CD14-positive monocyte (primary cell): ENCODE measurements around the gene CDC42EP4. TPM values are rescaled to one million over a fixed set of nuclear protein-coding genes. Genes with fewer than 3 reads are reported as not detected.

Source experiments
- DNase-seq, 3 donors: peaks; one replicate each; pipeline ENCODE4 v3.0.0-alpha.2; 2011 to 2022
- H2AFZ ChIP-seq: 2 replicates; pipeline ENCODE4 v1.6.0; 2012; ENCODE audit warnings: mild to moderate bottlenecking, low read depth, low read length, inconsistent platforms; ENCODE audit not compliant: insufficient read depth, poor library complexity, severe bottlenecking
- H3K27ac ChIP-seq, 2 donors: 1 replicate in 1 of 2; 2 replicates in 1 of 2; pipeline ENCODE4 v1.5.1; 2012 to 2013; ENCODE audit warnings: low read length in 2 of 2, control low read depth in 1 of 2, inconsistent platforms in 1 of 2, low read depth in 1 of 2, mild to moderate bottlenecking in 1 of 2
- H3K27me3 ChIP-seq, 2 donors: one replicate each; pipeline versions ENCODE4 v1.6.0 to v1.6.1; 2011 to 2013; ENCODE audit warnings: low read length in 2 of 2; ENCODE audit not compliant: control insufficient read depth in 2 of 2, insufficient read depth in 2 of 2
- H3K36me3 ChIP-seq, 2 donors: replicated peaks in 1 of 2; 1 replicate in 1 of 2; 2 replicates in 1 of 2; pipeline versions ENCODE4 v1.5.1 to v1.6.1; 2012 to 2013; ENCODE audit warnings: low read length in 2 of 2, control low read depth in 1 of 2, inconsistent platforms in 1 of 2, mild to moderate bottlenecking in 1 of 2; ENCODE audit not compliant: insufficient read depth in 2 of 2, control insufficient read depth in 1 of 2
- H3K4me1 ChIP-seq, 2 donors: 1 replicate in 1 of 2; 2 replicates in 1 of 2; pipeline versions ENCODE4 v1.5.1 to v1.6.1; 2012 to 2013; ENCODE audit warnings: low read length in 2 of 2, control low read depth in 1 of 2, inconsistent platforms in 1 of 2, mild to moderate bottlenecking in 1 of 2, moderate library complexity in 1 of 2; ENCODE audit not compliant: insufficient read depth in 2 of 2, control insufficient read depth in 1 of 2
- H3K4me2 ChIP-seq: replicated peaks from 2 replicates; pipeline ENCODE3; 2012; ENCODE audit warnings: low read length, moderate library complexity, mild to moderate bottlenecking; ENCODE audit not compliant: poor library complexity, severe bottlenecking; ENCODE audit errors: extremely low read depth
- H3K4me3 ChIP-seq, 3 experiments: fragments of 200-600 bp in 1 of 3; sonication (generic) in 1 of 3; replicated peaks in 1 of 3; 1 replicate in 2 of 3; 2 replicates in 1 of 3; pipeline ENCODE4 v1.5.1; 2011 to 2013; ENCODE audit warnings: low read length in 3 of 3, mild to moderate bottlenecking in 3 of 3, control low read depth in 2 of 3, low read depth in 2 of 3, inconsistent platforms in 1 of 3, moderate library complexity in 1 of 3
- H3K79me2 ChIP-seq: 2 replicates; pipeline ENCODE4 v1.6.0; 2012; ENCODE audit warnings: mild to moderate bottlenecking, control low read depth, inconsistent platforms, low read length, moderate library complexity; ENCODE audit not compliant: insufficient read depth
- H3K9ac ChIP-seq: 2 replicates; pipeline ENCODE4 v1.6.0; 2017; ENCODE audit warnings: low read length, mild to moderate bottlenecking; ENCODE audit not compliant: insufficient read depth, poor library complexity, severe bottlenecking
- H3K9me3 ChIP-seq, 2 donors: replicated peaks in 1 of 2; 1 replicate in 1 of 2; 2 replicates in 1 of 2; pipeline versions ENCODE4 v1.5.1 to v1.6.1; 2012 to 2013; ENCODE audit warnings: low read length in 2 of 2, control low read depth in 1 of 2; ENCODE audit not compliant: control insufficient read depth in 1 of 2, insufficient read depth in 1 of 2
- H4K20me1 ChIP-seq: 2 replicates; pipeline ENCODE4 v1.6.0; 2012; ENCODE audit warnings: mild to moderate bottlenecking, low read length, control low read depth, moderate library complexity; ENCODE audit not compliant: insufficient read depth
- H3K27ac Mint-ChIP-seq, 7 donors: one replicate each; pipeline ENCODE4 v1.8.0; 2020; ENCODE audit warnings: mild to moderate bottlenecking in 7 of 7, mixed read lengths in 7 of 7, moderate library complexity in 6 of 7, inconsistent platforms in 2 of 7
- H3K27me3 Mint-ChIP-seq, 3 donors: one replicate each; pipeline ENCODE4 v1.8.0; 2021 to 2022; ENCODE audit warnings: low read depth in 3 of 3, mild to moderate bottlenecking in 3 of 3, mixed read lengths in 3 of 3, moderate library complexity in 3 of 3, inconsistent platforms in 1 of 3
- H3K36me3 Mint-ChIP-seq, 2 donors: one replicate each; pipeline ENCODE4 v1.8.0; 2020; ENCODE audit warnings: mixed read lengths in 2 of 2, inconsistent platforms in 1 of 2, mild to moderate bottlenecking in 1 of 2
- H3K4me1 Mint-ChIP-seq: one replicate; pipeline ENCODE4 v1.8.0; 2020; ENCODE audit warnings: mild to moderate bottlenecking, mixed read lengths
- H3K4me3 Mint-ChIP-seq, 2 donors: one replicate each; pipeline ENCODE4 v1.8.0; 2020; ENCODE audit warnings: mild to moderate bottlenecking in 2 of 2, mixed read lengths in 2 of 2, moderate library complexity in 1 of 2
- H3K9me3 Mint-ChIP-seq, 7 donors: one replicate each; pipeline ENCODE4 v1.8.0; 2020 to 2022; ENCODE audit warnings: mixed read lengths in 7 of 7, mild to moderate bottlenecking in 6 of 7, moderate library complexity in 6 of 7, inconsistent platforms in 2 of 7
- CTCF ChIP-seq: fragments of 200-600 bp; IDR thresholded peaks from one replicate; pipeline ENCODE4 v1.8.0; 2022; ENCODE audit warnings: antibody characterized with exemption, mild to moderate bottlenecking
- WGBS: methylation state at CpG from one replicate; pipeline ENCODE4 v1.1.5; 2013; ENCODE audit warnings: missing lambda C conversion rate; ENCODE audit not compliant: insufficient coverage; 5-methylcytosine and 5-hydroxymethylcytosine counted together
- intact Hi-C, 2 donors: fragments of 100-400 bp; cut with micrococcal nuclease; formaldehyde crosslinking; loops; one replicate each; pipeline versions ENCODE4 v1.15.0 to v1.15.1; 2023
- polyA plus RNA-seq, 3 donors: library from polyadenylated mRNA; depleted of rRNA in 1 of 3; unstranded in 2 of 3; stranded (reverse) in 1 of 3; fragments of 300-500 nt in 2 of 3; fragments of >200 nt in 1 of 3; fragmentation: Illumina TruSeq in 2 of 3; gene quantifications; 1 replicate in 2 of 3; 2 replicates in 1 of 3; pipeline ENCODE4 v1.2.3, GENCODE V29; 2012 to 2021

Gene CDC42EP4
- polyA plus RNA-seq, 3 donors: 6.4 to 12.7 (median 6.6) TPM

DNA sequence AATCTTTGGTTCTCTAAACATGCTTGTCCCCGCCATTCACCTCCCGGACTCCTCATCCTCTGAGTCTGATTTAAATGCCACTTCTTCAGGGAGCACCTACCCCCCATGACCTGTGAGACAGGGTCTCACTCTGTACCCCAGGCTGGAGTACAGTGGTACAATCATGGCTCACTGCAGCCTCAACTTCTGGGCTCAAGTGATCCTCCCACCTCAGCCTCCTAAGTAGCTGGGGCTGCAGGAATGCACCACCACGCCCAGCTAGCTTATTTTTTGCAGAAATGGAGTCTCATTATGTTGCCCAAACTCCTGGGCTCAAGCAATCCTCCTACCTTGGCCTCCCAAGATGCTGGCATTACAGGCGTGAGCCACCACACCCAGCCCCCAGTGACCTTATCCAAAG lies 37.3 kb downstream of the CDC42EP4 start:
- Mint-ChIP-seq H3K27ac (no peak overlapping the region), H3K4me1 (peaks cover 9% of the 10 kb centered on the region), H3K9me3 (peaks cover 0 to 1% (median 0%) of the 10 kb centered on the region in 7 donors), H3K4me3 (no peak overlapping the region), H3K36me3 (no peaks in the 10 kb centered on the region), H3K27me3 (peaks cover 0 to 7% (median 7%) of the 10 kb centered on the region in 3 donors)
- Histone ChIP-seq H3K4me1 (peaks cover 5 to 7% of the 10 kb centered on the region in 2 donors), H3K4me3 (no peak overlapping the region), H3K79me2 (no peaks in the 10 kb centered on the region), H3K4me2 (no peak overlapping the region), H3K27ac (no peak overlapping the region), H2AFZ (no peak overlapping the region), H3K9ac (no peak overlapping the region), H3K27me3 (no peaks in the 10 kb centered on the region), H4K20me1 (no peaks in the 10 kb centered on the region), H3K9me3 (no peaks in the 10 kb centered on the region), H3K36me3 (no peaks in the 10 kb centered on the region)
- no peak for DNase-seq
- TF ChIP-seq CTCF: no peak
- 89% methylated on average over 4 of the region's 4 CpGs for WGBS
- intact Hi-C loops: no loop called here

DNA sequence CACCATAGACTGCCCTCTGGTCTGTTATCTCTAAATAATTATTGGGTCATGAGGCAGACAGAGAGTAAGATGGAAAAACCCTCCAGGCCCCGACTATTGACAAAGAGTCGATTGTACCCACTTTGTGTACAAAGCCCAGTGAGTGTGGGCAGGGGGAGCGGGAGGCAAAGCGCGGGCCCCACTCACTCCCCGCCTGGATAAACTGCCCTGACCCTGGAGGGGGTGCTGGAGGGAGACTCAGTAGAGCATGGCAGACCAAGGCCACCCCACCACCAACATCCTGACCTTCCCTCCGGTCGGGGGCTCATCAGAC lies 38.9 kb downstream of the CDC42EP4 start:
- Histone ChIP-seq H3K9me3 (no peaks in the 10 kb centered on the region), H3K36me3 (no peaks in the 10 kb centered on the region), H3K4me3 (no peak overlapping the region), H3K27me3 (no peaks in the 10 kb centered on the region), H2AFZ (no peak overlapping the region), H3K79me2 (no peaks in the 10 kb centered on the region), H3K4me1 (peaks cover 5 to 7% of the 10 kb centered on the region in 2 donors), H3K27ac (no peak overlapping the region), H3K4me2 (no peak overlapping the region), H3K9ac (no peak overlapping the region), H4K20me1 (no peaks in the 10 kb centered on the region)
- Mint-ChIP-seq H3K27me3 (peaks cover 0 to 7% (median 4%) of the 10 kb centered on the region in 3 donors), H3K9me3 (peaks cover 0 to 1% (median 0%) of the 10 kb centered on the region in 7 donors), H3K36me3 (no peaks in the 10 kb centered on the region), H3K4me1 (peaks cover 9% of the 10 kb centered on the region), H3K4me3 (no peak overlapping the region), H3K27ac (no peak overlapping the region)
- TF ChIP-seq CTCF: no peak
- WGBS: no CpG with 5 or more reads among the region's 8 CpGs
- intact Hi-C loops: no loop called here
- no peak for DNase-seq
